Activated CD8-positive, alpha-beta memory T cell treated with anti-CD3 and anti-CD28 coated beads for 1 hour (primary cell): ENCODE data around the gene PIK3CA.
"Not testable (repeated sequence)": the region's sequence is repeated elsewhere in the genome, so short reads cannot be mapped to it uniquely, and the experiment has no call there.

Experiments used
- DNase-seq, 2 donors: peaks; one replicate each; pipeline ENCODE4 v3.0.0-alpha.2; 2020; ENCODE audit warnings: low read depth in 1 of 2; ENCODE audit errors: extremely low read depth in 1 of 2

The PIK3CA gene

DNA sequence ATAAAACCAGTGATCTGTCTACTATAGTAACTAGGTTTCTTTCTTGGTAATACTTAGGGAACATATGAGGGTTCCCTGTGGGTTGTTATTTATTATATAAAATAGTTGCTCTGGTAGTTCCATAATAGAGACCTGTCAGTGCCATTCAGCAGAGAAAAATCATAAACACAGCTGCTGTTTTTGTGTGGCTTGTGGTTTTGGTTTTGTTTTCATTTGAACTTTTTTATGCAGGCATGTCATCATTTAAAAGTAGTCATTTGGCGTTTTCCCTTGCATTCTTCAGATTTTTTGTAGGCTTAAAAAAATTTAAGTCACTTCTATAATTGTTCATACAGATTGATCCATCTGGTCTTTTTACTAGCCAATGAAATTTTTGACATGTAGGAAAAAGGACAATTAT lies 47.9 kb downstream of the PIK3CA start:
- no peak for DNase-seq

DNA sequence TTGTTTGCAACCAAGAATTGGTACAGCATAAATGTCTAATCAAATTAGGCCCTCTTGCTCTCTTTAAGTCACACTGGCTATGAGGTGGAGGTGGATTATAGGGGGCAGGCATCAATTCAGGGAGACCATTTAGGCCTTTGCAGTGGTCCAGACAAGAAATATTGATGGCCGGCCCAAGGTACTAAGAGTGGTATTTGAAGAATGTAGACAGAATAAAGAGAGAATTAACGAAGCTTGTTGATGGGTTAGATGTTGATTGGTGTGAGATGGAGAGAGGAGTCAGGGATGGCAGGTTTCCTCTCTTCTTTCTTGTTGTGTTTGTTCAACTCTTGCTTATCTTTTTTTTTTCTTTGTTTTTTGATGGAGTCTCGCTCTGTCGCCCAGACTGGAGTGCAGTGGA lies 48.5 kb downstream of the PIK3CA start:
- DNase-seq, result no peak

DNA sequence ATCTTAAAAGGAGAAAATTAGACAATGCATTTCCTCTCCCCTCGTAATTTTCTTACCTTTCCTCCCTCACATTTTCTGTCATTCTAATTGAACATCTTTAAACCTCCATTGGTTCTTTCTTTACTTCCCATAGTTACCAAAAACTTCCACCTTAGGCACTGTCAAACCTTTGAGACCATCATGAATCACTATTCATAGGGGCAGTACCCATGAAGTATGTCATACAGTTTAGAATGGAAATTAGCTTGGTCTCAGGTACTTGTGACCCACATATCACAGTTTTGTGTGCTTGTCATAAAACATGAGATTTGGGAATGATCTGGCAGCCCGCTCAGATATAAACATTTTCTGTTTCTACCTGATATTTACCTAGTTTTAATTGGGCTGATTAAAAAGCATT lies 52.6 kb downstream of the PIK3CA start:
- DNase-seq, result no peak

DNA sequence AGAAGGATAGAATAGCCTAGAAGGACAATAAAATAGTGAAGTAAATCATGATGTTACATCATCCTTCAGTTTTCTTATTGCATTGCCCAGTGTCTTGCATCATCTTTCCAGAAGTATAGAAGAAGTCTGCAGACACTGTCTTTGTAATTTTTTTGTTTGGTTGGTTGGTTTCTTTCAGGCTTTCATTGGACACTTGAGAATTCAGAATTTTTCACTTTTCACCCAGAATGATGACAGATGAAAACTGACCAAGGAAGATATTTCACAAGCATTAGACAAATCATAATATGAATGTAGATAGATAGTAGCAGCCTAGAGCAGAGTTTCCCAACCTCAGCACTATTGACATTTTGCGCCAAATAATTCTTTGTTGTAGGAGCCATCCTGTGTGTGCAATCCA lies 67.4 kb downstream of the PIK3CA start:
- DNase-seq, result not testable (repeated sequence)

DNA sequence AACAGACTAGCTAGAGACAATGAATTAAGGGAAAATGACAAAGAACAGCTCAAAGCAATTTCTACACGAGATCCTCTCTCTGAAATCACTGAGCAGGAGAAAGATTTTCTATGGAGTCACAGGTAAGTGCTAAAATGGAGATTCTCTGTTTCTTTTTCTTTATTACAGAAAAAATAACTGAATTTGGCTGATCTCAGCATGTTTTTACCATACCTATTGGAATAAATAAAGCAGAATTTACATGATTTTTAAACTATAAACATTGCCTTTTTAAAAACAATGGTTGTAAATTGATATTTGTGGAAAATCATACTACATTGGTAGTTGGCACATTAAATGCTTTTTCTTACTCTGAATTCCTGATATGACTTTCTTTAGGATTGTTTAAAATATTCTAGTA lies 70.1 kb downstream of the PIK3CA start:
- DNase-seq, result not testable (repeated sequence)

DNA sequence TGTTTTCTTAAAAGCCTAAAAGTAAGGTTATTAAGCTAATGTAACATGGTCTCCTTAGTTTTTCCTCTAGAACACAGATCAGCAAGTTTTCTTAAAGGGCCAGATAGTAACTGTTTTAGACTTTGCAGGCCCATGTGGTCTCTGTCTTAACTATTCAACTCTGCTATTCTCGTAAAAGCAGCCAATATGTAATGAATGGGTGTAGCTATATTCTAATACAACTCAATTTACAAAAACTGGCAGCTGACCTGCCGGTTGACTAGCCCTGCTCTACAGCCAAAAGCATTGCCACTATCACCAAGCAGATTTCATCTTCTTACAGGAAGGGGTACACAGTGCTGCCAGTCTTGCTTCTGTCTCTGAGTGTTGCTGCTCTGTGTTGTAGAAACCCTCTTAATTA lies 75.4 kb downstream of the PIK3CA start:
- DNase-seq, result no peak

DNA sequence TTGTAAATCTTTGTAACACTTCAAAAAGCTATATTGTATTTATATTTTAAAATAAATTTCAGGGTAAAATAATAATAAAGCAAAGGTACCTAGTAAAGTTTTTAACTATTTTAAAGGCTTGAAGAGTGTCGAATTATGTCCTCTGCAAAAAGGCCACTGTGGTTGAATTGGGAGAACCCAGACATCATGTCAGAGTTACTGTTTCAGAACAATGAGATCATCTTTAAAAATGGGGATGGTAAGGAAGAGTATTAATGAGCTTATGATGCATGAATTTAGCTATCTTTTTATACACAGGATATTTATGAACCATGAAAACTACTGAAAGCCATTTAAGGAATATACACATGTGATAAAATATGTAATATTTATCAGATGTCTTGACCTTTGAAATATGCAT lies 76.4 kb downstream of the PIK3CA start:
- no peak for DNase-seq

DNA sequence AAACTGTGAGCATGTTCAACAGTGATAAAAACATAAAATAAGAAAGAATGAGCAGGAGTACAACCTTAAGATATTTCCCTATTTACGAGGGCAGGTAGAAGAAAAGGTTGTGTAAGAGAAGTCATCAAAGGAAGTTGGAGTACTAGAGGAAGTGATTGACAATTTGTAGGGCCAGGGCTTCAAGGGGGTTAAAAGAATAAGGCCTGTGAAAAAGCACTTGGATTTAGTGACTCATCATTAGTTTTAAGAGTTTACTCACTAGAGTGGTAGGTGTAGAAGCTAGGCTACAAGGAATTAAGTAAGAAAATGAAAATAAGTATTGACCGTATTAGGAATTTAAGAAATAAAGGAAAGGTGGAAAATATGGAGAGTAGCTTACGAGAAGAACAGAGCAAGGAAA lies 79.2 kb downstream of the PIK3CA start:
- DNase-seq, result no peak

DNA sequence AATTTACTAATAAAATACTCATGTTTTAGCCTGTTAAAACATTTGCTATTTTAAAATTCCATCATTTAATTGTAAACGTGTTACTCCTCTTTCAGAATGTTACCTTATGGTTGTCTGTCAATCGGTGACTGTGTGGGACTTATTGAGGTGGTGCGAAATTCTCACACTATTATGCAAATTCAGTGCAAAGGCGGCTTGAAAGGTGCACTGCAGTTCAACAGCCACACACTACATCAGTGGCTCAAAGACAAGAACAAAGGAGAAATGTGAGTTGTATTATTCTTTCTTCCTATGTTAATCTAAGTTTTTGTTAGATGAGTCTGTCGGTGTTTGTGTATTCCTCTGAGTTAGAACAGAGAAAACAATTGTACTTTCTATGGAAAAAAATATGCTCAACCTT lies 81.0 kb downstream of the PIK3CA start:
- no peak for DNase-seq

DNA sequence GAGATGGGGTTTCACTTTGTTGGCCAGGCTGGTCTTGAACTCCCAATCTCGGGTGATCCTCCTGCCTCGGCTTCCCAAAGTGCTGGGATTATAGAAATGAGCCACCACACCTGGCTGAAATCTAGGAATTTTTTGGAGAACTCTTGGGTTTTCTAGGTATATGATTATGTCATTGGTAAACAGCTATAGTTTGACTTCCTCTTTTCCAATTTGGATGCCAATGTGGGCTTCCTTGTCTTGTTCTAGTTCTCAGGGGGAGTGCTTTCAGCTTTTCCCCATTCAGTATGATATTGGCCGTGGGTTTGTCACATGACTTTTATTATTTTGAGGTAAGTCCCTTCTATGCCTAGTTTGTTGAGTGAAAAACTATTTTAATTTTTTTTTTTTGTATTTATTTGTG lies 84.9 kb downstream of the PIK3CA start:
- no peak for DNase-seq

DNA sequence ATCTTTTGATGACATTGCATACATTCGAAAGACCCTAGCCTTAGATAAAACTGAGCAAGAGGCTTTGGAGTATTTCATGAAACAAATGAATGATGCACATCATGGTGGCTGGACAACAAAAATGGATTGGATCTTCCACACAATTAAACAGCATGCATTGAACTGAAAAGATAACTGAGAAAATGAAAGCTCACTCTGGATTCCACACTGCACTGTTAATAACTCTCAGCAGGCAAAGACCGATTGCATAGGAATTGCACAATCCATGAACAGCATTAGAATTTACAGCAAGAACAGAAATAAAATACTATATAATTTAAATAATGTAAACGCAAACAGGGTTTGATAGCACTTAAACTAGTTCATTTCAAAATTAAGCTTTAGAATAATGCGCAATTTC lies 86.0 kb downstream of the PIK3CA start:
- DNase-seq, result no peak

DNA sequence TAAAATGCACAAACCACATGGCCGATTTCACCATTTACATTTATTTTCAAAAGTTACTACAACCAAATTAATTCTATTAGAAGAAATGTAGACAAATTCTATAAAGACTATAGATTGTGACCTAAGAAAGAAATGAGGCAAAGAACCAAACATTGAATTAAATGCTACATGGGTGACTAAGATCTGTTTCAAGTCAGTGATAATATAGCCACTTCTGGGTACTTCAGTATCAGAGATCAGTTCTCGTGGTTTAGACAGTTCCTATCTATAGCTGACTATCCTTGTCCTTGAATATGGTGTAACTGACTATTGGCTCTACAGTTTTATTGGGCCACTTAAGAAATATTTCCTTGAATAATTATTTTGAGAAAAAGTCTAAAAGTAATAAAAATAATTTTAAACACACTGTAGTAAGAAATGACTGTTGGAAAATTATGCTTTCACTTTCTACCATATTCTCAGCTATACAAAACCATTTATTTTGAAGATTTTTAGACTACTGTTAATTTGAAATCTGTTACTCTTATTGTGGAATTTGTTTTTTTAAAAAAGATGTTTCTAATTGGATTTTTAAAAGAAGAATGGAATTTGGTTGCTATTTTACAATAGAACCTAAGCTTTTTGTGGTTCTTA lies 88.6 kb downstream of the PIK3CA start:
- no peak for DNase-seq

DNA sequence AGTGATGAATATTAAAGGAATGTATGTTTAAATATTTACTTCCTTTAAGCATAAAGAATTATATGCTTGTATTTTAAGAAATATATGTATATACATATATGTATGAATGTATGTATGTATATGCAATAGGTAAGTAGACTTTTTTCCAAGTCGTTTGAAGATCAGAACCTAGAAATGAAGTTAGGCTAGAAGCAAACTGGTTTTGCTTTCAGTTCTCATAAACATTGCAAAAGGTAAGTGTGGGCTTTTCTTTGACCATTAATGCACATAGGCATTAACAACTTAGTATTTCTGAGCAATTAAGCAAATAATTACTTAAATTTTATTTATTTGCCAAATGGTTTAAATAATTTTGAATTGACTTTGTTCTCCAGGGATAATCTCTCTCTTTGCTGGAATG lies 92.1 kb downstream of the PIK3CA start:
- not testable (repeated sequence) for DNase-seq

DNA sequence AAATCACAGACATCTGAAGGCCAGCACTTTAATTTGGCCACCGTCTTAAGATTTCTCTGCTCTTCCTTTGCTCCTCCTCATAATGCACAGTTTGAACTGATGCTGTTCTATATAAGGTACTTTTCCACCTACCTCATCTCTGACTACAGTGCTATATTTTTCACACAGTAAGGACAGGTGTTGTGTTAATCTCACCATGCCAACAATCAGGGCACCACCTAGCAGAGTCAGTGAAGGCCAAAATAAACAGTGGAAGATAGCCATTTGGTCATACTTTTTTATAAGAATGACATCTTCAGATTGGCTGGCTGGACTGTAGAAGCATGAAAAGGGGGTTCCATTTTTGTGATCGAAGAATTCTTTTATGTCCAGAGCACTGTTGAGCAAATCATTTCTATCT lies 94.7 kb downstream of the PIK3CA start:
- DNase-seq, result not testable (repeated sequence)

DNA sequence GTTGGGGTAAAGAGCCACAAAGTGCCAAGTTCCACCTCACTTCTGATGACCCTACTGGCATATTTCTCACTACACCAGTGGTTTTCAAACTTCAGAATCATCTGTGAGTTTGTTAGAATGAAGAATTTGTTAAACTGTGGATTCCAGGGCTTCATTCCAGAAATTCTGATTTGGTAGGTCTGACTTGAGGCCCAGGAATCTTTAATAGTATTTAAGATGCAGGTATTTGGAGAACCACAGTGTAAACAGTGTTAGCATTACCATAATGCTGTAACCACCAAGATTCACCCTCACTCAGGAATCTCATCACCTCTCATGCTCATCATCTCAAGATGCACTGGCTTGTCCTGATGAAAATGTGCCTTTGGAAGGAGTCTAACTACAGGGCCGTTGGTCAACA lies 96.7 kb downstream of the PIK3CA start:
- no peak for DNase-seq

DNA sequence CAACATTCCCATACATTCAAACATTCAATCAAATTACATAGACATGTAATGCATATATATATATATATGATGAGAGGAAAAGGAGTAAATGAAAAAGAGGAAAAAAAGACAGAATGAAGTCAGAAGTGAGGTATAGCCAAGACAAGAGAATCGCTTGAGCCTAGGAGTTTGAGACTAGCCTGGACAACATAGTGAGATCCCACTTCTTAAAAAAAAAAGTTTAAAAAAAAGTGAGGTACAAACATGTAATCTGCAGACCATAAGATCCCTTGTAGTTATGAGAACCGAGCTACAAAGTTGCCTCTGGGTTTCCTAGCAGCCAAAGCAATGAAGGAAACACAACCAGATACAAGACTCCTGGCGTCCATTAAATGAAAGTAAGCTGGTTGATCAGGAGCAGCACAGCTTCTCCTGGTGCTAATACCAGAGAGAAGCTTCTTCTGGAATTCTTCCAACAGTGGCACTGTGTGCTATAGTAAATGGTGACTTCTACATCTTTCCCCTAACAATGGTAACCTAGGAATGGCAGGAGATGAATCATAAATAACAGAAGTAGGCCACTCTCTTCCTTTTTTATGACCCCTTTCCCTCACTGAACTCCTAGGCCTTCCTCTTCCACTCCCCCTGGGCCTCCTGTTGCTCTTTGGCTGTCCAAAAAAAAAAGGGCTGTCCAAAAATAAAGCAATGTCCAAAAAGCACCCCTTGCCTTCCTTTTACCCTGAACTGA lies 99.3 kb downstream of the PIK3CA start:
- no peak for DNase-seq

DNA sequence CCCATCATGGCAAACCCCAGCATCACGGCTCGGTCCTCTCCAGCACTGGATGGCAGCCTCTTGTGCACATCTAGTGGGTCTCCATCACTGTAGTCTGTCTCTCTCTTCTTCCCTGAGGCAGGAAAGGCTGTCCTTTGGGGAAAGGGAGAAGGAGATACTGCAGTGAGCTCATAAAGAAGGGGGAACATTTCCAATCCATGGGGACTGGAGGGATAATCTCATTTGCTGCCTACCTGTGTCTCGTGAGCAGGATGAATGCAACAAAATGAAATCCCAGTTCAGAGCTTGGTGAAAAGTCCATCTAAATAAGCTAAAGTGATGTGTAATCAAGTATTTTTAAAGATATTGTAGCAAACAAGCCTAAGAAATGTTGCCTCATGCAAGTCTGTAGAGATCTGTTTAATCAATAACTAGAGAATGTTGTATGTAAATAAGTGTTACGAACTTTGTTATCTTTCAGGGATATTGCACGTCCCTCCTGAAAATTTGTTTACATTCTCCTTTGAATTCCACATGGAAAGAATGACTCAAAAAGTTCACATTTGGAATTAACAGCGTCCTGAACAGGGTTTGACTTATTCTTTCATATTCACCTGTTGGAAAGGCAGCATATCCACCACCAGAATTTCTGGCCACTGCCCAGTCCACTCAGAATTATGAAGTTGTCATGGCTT lies 102.8 kb downstream of the PIK3CA start, which contains the start of gene KCNMB3:
KCNMB3 (minus strand) TSS at position 312 of the 674 bp plus-strand sequence; CDS start at position 188, 124 bp downstream.
- DNase-seq, result no peak

DNA sequence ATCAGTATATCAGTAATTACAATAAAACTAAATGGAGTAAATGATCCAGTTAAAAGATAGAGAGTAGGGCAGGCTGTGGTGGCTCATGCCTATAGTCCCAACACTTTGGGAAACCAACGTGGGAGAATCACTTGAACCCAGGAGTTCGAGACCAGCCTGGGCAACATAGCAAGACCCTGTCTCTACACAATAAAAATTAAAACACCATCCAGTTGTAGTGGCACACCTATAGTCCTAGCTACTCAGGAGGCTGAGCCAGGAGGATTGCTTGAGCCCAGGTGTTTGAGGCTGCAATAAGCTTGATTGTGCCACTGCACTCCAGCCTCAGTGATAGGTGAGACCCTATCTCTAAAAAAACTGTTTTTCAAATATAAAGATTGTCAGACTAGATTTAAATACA lies 108.7 kb downstream of the PIK3CA start:
- no peak for DNase-seq

DNA sequence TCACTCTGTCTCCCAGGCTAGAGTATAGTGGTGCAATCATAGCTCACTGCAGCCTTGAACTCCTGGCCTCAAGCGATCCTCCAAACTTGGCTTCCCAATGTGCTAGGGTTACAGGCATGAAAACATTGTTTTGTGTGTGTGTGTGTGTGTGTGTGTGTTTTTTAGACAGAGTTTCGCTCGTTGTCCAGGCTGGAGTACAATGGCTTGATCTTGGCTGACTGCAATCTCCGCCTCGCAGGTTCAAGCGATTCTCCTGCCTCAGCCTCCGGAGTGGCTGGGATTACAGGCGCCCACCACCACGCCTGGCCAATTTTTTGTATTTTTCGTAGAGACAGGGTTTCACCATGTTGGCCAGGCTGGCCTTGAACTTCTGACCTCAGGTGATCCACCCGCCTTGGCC lies 109.6 kb downstream of the PIK3CA start:
- DNase-seq, result not testable (repeated sequence)

DNA sequence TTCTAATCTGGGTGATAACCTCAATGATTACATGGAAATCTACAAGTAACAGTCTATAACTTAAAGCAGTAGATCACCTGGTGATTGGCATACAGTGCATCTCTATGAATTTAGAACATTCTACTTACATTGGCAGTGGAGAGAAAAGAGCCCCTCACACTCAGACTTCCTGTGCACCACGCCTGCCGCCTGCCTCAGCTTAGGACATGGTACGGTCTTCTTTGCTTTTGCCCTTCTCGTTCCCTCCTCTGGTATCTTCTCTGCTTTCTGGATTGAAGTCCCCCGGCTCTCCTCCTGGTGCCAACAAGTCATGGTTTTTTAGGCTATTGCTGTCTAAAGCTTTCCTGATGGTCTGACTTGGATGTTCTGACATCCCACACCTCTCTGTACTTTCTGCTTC lies 110.7 kb downstream of the PIK3CA start:
- DNase-seq, result no peak

DNA sequence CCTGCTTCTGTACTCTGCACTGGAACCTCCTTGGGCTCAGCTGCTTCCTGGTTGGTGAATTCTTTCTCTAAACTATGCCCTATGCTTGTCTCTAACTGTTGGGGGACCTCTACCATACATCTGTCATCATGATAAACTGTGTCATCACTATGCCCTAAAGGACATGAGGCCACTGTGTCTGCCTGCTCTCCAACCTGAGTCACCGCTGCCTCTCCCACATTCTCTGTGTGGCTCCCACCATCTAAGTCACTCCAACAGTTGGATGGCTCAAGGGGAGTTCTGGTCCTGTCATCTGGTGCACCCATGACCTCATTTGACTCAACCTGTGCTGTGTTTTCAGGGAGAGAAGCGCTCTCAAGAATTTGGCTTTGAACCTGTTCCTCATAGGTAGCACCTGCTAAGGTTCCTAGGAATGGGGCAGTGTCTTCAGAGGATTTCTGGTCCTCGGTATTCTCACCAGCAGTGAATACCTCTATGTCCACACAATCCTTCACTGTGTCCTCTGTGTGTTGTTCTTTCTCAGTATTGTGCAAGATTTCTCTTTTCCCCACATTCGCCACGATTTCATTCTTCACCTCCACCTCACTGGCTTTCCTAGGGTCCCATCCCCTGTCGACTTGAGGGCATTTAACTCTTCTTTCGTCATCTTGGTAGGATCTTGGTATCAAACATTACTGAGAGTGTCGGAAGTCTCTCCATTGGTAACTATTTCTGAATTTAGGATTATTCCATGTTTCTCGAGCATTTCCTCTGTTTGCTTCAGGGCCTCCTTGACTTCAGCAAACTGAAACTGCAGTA lies 112.0 kb downstream of the PIK3CA start:
- DNase-seq, result not testable (repeated sequence)
